Activated naive CD4-positive, alpha-beta T cell treated with anti-CD3 and anti-CD28 coated beads, Interleukin-2, amount 50 U/mL, for 72 hours (primary cell): ENCODE measurements around the gene DNAJC16. TPM values are rescaled to one million over a fixed set of nuclear protein-coding genes. Genes with fewer than 3 reads are reported as not detected.
"Not testable (repeated sequence)": the region's sequence is repeated elsewhere in the genome, so short reads cannot be mapped to it uniquely, and the experiment has no call there.

ENCODE experiments used
- ATAC-seq, 2 donors: fragments of 150-1000 bp; cut with Tn5 transposase; 2 replicates each; pipeline ENCODE4 v1.10.0; 2021; ENCODE audit warnings: mild to moderate bottlenecking in 2 of 2, moderate library complexity in 2 of 2
- DNase-seq, 2 donors: peaks; one replicate each; pipeline ENCODE4 v3.0.0; 2021 to 2022; ENCODE audit warnings: low spot score in 2 of 2
- H3K27ac Mint-ChIP-seq, 2 donors: one replicate each; pipeline ENCODE4 v1.8.0; 2022; ENCODE audit warnings: mild to moderate bottlenecking in 2 of 2, mixed read lengths in 2 of 2
- H3K36me3 Mint-ChIP-seq, 2 donors: one replicate each; pipeline ENCODE4 v1.8.0; 2022; ENCODE audit warnings: mixed read lengths in 2 of 2
- H3K9me3 Mint-ChIP-seq, 2 donors: one replicate each; pipeline ENCODE4 v1.8.0; 2022; ENCODE audit warnings: mixed read lengths in 2 of 2
- total RNA-seq, 2 donors: library from RNA; stranded (reverse); gene quantifications; one replicate each; pipeline ENCODE4 v1.2.3, GENCODE V29; 2022

The DNAJC16 gene
- 10 to 100 TPM in 1 of 2 donors, 1 to 10 TPM in 1; 4.6 to 10.9 TPM for total RNA-seq

DNA sequence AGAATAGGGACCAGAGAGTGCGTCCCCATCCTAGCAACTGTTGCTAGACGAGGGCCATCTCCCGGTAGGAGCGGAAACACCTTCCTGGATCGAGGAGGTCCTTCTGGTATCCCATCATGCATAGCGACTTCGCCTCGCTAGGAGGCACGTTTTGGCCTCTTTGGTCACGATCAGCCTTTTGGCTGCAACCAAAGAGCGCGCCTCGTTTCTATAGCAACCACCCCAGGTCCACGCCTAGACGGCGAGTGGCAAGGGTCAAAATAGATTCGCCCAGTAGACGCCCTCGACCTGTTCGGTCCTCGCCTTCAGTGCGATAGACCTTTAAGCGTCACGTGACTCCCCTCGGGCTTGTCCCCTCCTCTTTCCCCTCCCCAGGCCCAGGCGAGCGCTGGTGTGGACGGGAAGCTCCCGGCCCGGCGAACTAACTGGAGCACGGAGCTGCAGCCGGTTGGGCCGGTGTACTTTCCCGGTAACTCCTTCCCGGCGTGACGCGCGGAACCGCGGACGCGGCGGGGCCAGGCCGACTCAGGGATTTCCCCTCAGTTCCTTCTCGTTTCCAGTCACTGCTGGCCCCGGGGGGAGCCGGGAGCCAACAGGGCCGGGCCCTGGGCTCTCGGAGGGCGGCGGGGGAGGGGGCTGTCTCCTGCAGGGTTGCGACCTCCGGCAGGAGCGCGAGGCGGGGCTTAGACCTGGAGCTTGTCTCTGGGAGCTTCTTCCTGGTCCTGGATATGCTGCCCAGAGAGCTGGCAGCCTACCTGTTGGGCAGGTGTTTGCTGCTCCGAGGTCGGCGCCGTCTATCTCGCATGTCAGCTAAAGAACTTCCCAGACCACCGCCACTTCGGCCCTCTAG lies at the start of gene DNAJC16:
Gene DNAJC16 (plus strand): TSS at position 359 of the 850 bp plus-strand sequence. CDS start 2,258 bp downstream, outside the sequence.
- no peaks in the 10 kb centered on the region for H3K9me3 Mint-ChIP-seq
- ATAC-seq = peak; percentile 64 to 65

DNA sequence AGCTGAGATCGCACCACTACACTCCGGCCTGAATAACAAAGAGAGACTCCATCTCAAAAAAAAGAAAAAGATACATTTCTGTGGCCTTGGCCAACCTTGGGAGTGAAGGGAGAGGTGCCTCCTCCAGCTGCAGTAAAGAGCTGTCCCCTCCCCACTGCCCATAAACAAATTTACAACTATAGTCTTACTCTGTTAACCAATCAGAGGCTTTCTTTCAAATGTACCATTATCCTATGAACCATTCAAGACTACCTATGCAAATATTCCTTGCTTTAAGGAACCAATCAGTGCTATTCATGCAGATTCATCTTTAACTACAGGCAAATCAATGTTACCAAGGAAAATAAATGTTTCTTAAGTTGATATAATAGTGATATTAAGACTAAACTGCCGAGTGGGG lies 49.7 kb upstream of the DNAJC16 start:
- ATAC-seq = no peak
- H3K36me3 Mint-ChIP-seq = no peaks in the 10 kb centered on the region
- DNase-seq = no peak
- H3K9me3 Mint-ChIP-seq = no peaks in the 10 kb centered on the region
- H3K27ac Mint-ChIP-seq = no peak overlapping the region

More for the DNA sequence above, at the start of gene DNAJC16:
- H3K27ac Mint-ChIP-seq = peak within 1 kb of the TSS; percentile 97 to 98
- no peaks in the 10 kb centered on the region for H3K36me3 Mint-ChIP-seq
- peak; percentile 94 to 98 for DNase-seq

DNA sequence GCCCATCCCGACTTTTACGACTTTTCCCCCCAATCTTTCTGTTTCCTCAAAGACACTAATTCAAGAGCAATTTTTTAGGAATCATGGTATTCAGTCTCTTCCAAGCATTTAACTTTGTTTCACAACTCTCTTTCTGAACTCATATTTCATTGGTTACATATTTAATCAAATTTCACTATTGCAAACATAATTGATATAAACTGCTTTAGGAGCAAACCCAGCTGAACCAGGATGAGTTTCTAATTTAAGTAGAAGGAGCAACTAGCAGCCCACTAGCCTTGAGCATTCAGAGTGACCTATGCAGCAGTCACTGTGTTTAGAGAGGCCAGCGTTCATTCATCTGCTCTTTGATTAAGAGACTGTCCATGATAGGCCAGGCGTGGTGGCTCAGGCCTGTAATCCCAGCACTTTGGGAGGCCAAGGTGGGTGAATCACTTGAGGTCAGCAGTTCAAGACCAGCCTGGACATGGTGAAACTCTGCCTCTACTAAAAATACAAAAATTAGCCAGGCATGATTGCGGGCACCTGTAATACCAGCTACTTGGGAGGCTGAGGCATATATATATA lies 48.9 kb upstream of the DNAJC16 start:
- ATAC-seq (no peak), DNase-seq (no peak)
- Mint-ChIP-seq H3K36me3 (no peaks in the 10 kb centered on the region), H3K27ac (no peak overlapping the region), H3K9me3 (no peaks in the 10 kb centered on the region)

DNA sequence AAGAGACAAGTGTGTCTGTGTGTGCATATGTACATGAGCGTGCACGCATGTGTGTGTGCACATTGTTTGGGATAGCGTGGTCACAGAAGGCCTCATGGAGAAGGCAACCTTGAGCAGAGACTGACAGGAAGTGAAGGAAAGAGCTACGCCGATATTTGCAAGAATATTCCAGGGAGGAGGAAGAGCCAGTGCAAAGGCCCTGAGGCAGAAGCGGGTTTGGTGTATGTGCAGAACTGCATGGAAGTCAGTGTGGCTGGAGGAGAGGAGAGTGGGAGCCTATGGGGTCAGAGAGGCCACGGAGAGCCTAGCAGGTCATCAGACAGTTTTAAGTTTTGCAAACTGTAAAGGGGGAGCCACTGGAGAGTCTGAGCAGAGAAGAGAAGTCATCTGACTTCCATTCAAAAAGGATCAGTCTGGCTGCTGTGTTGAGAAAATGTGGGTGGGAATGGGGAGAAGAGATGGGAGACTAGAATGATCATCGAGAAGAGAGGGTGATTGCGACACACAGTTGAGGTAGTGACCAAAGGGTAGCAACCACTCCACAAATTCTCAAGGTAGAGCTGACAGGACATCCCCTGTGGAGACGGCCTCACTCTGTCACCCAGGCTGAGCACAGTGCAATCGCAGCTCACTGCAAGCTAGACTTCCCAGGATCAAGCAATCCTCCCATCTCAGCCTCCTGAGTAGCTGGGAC lies 46.8 kb upstream of the DNAJC16 start:
- DNase-seq (no peak), ATAC-seq (no peak)
- Mint-ChIP-seq H3K36me3 (no peaks in the 10 kb centered on the region), H3K9me3 (no peaks in the 10 kb centered on the region), H3K27ac (no peak overlapping the region)

DNA sequence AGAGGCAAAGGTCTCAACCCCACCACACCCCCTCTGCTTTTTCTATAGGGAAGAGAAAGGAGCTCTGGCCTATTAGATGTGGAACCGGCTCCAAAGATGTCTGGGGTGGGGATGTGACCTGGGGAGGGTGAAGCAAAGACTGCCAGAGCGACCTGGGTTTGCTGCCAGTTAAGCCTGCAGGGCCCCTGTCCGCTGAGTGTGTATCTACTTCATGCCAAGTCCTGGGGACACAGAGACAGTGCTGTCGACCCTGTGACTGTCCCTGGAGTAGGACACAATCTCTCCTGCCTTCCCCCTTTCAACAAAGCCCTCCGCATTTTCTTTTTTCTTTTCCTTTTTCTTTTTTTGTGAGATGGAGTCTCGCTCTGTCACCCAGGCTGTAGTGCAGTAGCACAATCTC lies 44.2 kb upstream of the DNAJC16 start:
- not testable (repeated sequence) for H3K27ac Mint-ChIP-seq, ATAC-seq, H3K36me3 Mint-ChIP-seq, DNase-seq, H3K9me3 Mint-ChIP-seq

DNA sequence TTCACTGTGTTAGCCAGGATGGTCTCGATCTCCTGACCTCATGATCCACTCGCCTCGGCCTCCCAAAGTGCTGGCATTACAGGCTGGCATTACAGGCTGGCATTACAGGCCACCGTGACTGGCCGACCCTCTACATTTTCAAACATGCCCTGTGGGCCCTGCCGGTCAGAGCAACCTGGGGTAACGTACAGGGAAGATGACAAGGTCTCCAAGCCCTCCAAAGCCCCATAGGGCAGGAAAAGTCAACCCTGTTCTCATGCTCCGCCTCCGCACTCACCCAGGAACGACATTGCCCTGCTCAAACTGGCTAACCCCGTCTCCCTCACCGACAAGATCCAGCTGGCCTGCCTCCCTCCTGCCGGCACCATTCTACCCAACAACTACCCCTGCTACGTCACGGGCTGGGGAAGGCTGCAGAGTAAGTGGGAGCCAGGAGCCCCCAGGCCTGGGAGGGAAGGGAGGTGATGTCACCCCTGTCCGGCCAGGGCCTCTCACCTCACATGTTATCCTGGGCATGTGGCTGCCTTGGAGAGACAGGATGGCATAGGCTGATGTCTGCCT lies 43.6 kb upstream of the DNAJC16 start:
- not testable (repeated sequence) for H3K27ac Mint-ChIP-seq, H3K36me3 Mint-ChIP-seq, ATAC-seq, DNase-seq, H3K9me3 Mint-ChIP-seq

DNA sequence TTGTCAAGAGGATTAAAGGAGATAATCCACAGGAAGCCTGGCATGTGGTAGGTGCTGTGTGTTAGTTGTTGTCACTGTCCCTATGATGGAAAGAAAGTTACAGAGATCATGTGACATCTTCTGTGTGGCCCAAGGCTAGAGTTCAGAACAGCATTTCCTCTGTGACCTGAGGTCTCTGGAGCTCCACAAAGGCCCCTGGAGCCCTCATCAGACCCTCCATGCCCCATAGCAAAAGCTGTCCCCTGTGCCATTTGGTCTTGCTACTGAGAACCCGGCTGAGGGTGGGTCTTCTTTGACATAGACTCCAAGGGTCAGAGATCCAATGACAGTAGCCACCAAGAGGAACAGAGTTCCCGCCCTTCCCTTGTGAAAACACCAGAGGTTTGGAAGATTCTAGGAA lies 42.7 kb upstream of the DNAJC16 start:
- Mint-ChIP-seq H3K36me3 (peaks cover 0 to 1% of the 10 kb centered on the region in 2 donors), H3K9me3 (no peaks in the 10 kb centered on the region), H3K27ac (peak overlapping the region in 1 of 2 donors; percentile 29)
- ATAC-seq = no peak
- DNase-seq = no peak

DNA sequence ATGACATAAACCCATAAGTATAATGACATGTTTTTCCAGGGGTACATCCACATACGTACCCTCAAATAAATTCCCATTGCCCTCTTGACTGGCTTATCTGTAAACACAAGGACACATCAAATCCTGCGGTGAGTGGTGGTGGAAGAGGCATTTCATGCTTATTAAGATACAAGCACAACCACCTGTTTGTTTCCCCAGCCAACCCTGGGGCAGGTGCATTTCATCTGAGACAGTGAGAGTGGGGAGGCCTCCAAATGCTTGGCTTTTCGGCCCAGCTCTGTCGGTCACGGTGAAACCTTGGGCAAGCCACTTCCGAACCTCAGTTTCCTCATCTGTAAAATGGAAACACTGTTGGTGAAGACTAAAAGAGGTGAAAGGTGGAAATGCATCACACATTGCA lies 42.2 kb upstream of the DNAJC16 start:
- not testable (repeated sequence) for H3K27ac Mint-ChIP-seq, ATAC-seq, H3K9me3 Mint-ChIP-seq, H3K36me3 Mint-ChIP-seq, DNase-seq

DNA sequence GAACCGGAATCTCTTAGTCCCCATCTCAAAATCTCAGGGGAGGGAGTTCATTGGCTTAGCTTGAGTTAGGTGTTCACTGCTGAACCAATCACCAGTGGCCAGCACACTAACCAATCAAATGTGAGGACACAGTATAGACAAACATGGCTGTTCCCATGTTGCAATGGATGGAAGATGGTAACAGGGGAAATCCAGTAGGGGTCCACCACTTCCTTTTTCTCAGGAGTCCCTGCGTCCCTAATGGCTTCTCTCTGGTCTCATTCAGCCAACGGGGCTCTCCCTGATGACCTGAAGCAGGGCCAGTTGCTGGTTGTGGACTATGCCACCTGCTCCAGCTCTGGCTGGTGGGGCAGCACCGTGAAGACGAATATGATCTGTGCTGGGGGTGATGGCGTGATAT lies 41.0 kb upstream of the DNAJC16 start:
- Mint-ChIP-seq H3K9me3 (no peaks in the 10 kb centered on the region), H3K27ac (no peak overlapping the region), H3K36me3 (peaks cover 0 to 9% of the 10 kb centered on the region in 2 donors)
- DNase-seq = no peak
- no peak for ATAC-seq

DNA sequence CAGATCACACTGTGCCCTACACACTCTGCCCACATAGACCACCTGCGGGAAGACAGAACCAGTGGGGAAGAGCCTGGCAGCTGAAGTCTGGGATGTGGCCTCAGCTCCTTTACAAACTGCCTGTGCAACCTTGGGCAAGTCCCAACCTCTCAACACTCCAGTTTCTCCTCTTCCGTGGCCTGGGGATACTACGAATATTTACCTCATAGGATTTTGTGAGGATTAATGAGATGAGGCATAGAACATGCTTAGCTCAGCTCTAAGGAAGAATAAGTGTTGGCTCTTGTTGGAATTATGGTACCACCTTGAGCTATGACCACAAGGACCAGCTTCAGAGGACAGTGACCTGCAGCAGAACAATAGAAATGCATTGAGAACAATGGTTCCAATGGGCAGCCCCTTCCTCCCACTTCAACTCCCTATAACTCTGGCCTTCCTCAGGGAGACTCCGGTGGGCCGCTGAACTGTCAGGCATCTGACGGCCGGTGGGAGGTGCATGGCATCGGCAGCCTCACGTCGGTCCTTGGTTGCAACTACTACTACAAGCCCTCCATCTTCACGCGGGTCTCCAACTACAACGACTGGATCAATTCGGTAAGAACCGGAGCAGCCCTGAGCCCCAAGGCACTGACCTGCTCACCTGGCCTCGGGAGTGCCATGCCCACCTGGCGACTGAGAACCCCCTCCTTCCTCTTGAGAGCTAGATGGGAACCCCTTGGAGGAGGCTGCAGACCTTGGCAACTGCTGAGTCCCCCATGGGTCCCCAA lies 39.6 kb upstream of the DNAJC16 start:
- H3K36me3 Mint-ChIP-seq, DNase-seq, H3K9me3 Mint-ChIP-seq, H3K27ac Mint-ChIP-seq, ATAC-seq: not testable (repeated sequence)

DNA sequence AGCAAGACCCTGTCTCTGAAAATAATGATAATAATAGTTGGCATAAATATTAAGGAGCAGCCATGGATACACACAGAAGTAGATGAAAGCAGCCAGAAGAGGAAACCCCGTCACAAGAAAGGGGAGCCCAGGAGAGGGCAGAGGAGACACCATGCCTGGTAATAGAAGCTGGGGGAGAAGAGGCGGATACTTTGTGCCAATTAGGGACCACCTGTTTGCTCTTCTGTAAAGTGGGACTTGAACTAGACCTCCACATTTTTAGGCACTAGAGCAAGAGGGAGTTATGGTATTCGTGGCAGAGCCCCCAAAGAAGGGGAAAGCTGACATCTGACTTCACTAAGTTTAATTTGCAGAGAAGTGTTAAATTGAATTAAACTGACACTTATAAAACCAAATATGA lies 38.3 kb upstream of the DNAJC16 start:
- no peak for ATAC-seq
- Mint-ChIP-seq H3K36me3 (peaks cover 0 to 9% of the 10 kb centered on the region in 2 donors), H3K27ac (no peak overlapping the region), H3K9me3 (no peaks in the 10 kb centered on the region)
- no peak for DNase-seq

DNA sequence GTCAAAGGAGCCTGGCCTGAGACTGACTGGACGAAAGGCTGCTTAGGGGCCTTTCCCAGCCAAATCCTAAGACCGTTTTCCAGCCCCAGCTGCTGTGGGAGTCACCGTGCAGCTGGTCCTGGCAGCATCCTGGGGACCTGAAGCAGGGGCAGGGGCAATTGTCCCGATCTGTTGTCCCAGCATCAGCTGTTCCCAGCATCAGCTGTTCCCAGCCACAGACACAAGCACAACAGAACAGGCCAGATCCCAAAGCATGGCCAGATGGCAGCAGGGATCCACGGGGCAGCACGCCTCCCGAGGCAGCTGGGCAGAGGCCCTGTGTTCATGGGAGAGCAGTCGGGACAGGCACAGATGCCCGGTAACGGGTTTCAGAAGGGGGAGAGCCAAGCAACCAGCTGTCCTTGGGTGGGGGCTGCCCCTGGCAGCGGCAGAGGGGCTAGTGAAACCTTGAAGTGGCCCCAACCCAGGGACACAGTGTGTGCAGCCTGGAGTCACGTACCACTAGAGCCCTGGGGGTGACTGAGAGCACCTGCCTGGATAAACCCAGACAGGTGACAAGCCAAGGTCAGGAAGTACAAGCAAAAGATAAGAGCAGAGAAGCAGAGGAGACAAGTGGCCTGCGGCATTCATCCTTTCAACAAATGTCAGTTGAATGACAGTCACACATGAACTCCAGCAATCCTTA lies 37.5 kb upstream of the DNAJC16 start:
- peak overlapping the region in 1 of 2 donors; percentile 50 for H3K27ac Mint-ChIP-seq
- peaks cover 0 to 9% of the 10 kb centered on the region in 2 donors for H3K36me3 Mint-ChIP-seq
- ATAC-seq (no peak), DNase-seq (no peak)
- H3K9me3 Mint-ChIP-seq = no peaks in the 10 kb centered on the region

DNA sequence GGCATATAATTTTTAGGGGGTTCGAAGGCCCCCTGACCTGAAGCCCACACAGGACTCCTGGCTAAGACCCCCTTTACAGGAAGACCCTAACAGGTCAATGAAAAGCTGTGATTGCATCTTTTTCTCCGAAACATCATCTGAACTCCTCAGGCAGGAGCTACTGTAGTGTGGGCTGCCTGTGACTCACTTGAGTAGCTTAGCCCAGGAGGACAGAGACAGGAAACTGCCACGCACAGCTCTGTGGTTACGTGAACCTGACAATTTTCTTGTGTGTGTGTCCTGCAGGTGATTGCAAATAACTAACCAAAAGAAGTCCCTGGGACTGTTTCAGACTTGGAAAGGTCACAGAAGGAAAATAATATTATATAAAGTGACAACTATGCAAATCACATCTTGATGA lies 35.6 kb upstream of the DNAJC16 start:
- not testable (repeated sequence) for H3K9me3 Mint-ChIP-seq, DNase-seq, H3K27ac Mint-ChIP-seq
- H3K36me3 Mint-ChIP-seq = peaks cover 0 to 13% of the 10 kb centered on the region in 2 donors
- ATAC-seq = peak; percentile 72 to 73

DNA sequence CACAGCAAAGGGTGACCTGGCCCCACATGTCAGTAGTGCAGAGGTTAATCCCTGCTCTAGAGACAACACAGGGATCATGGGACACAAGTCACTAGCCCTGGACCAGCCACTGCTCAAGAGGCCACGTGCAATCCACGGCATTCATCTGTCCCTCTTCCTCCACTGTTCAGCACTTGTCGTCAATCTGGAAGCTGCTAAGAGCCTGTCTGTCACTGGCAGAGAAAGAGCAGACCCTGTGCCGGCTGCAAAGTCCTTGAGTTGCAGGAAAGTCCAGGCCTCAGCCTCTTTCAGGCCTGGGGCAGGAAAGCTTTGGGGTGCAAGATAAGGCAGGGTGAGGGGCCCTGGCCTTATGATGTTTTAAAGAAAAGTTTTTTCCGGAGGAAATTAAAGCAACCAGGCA lies 34.1 kb upstream of the DNAJC16 start:
- H3K9me3 Mint-ChIP-seq = no peaks in the 10 kb centered on the region
- peaks cover 0 to 13% of the 10 kb centered on the region in 2 donors for H3K36me3 Mint-ChIP-seq

DNA sequence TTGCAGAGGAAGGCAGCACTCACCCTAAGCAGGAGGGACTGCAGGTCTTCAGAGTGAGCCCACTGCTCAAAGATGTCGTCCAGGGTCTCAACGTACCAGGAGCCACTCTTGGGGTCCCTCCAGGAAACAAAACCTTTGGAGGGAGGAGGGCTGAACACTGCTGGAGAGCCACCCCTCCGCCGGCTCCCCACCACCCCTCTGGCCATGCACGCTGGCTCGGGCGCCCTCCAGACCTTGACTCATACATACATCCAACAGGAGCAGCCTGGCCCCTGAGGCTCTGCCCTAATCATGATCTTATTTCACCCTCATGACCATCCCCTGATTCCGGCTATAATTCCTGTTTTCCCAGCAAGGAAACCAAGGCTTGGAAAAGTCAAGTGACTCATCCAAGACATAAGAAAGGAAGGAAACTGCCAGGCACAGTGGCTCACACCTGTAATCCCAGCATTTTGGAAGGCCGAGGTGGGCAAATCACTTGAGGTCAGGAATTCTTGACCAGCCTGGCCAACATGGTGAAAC lies 32.7 kb upstream of the DNAJC16 start:
- H3K9me3 Mint-ChIP-seq = no peaks in the 10 kb centered on the region
- peaks cover 0 to 12% of the 10 kb centered on the region in 2 donors for H3K36me3 Mint-ChIP-seq
- H3K27ac Mint-ChIP-seq = no peak overlapping the region
- ATAC-seq = no peak
- DNase-seq = no peak

More for the DNA sequence above, 34.1 kb upstream of the DNAJC16 start:
- no peak for ATAC-seq
- no peak for DNase-seq
- H3K27ac Mint-ChIP-seq = no peak overlapping the region
